Jurkat, Clone E6-1 (cell line): ENCODE results near the gene LRRC74B.
"Not testable (repeated sequence)": the region's sequence is repeated elsewhere in the genome, so short reads cannot be mapped to it uniquely, and the experiment has no call there.

ENCODE experiments used
- DNase-seq: peaks from one replicate; pipeline ENCODE4 v3.0.0-alpha.2; 2011; ENCODE audit warnings: low read depth, low spot score
- H3K4me3 ChIP-seq: 2 replicates; pipeline ENCODE4 v1.5.1; 2011; ENCODE audit warnings: mild to moderate bottlenecking, low read length, control low read depth, moderate library complexity

Gene LRRC74B

DNA sequence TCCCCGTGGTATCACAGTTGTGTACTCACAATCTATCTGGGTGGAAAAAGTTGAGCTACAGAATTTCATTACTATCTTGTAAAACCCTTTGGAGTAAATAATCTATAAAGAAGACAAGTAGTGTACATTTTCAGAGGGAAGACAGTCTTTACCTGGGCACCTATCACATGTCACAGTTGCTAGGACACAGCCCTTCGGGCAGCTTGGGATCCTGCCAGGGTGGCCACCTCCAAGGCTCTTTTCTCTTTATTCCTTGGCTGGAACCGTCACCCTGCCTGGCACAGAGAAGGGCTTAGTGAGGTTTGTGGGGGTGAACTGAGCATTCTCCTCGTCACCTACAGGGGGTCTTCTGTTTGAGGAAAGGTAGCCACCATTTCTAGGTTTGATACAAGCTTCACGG, 23.6 kb downstream of the LRRC74B start:
- DNase-seq, result no peak

DNA sequence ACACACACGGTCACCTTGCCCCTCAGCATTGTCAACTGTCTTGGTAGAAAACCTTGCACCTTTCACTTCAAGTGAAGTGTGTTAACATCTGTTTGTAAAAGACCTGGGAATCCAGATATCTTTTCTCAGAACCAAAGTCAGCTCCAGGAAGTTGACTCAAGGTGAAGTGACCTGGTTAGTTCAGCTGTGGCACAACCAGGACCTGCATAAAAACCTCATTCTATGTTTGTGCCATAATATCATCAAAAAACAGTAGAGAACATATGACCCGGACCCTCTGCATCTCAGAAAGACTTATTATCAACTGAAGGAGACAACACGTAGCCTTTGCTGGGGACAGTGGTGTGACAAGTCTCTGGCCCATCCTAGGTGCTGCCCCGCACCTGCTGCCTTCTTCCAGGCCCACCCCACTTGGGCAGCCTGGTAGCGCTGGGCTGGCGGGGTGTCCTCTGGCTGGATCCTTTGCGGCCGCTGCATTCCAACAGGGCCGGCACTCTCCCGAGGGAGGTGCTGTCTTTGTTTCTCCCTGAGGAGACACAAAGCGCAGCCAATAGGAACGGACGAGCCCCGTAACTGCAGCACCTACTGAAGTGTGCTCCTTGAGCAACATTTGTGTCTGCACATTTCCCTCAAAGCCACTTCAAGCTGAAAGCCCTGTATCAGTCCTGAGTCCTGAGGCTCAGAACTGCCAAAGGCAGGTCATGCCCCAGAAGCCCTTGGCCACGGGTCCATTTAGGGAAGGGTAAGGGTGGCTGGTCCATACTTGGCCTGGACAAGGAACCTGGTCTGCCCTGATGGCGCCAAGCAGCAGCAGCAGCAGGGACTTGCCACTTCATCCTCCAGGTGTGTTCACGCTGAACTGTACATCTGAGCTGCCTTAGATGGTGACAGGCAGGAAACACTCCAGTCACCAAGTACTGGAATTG, 25.2 kb downstream of the LRRC74B start:
- H3K4me3 ChIP-seq, result no peak overlapping the region
- no peak for DNase-seq

More for the DNA sequence above, 23.6 kb downstream of the LRRC74B start:
- H3K4me3 ChIP-seq, result no peak overlapping the region

DNA sequence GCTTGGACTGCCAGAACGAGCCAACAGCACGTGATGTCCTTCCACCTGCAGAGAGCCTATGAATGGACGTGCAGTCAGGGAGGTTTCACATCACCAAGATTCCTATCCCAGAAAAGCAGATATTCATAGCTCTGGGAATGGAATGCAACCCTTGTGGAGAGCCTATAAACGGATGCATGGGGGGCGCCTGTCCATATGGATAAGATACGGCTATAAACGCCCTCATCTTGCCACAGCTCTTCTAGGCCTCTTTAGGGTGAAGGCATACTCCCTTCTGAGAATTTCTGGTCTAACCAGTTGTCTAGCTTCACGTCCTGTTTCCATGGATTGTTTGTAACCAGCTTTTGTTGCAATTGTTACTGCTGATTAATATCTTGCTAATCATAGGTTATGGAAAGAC, 26.1 kb downstream of the LRRC74B start:
- not testable (repeated sequence) for DNase-seq, H3K4me3 ChIP-seq

DNA sequence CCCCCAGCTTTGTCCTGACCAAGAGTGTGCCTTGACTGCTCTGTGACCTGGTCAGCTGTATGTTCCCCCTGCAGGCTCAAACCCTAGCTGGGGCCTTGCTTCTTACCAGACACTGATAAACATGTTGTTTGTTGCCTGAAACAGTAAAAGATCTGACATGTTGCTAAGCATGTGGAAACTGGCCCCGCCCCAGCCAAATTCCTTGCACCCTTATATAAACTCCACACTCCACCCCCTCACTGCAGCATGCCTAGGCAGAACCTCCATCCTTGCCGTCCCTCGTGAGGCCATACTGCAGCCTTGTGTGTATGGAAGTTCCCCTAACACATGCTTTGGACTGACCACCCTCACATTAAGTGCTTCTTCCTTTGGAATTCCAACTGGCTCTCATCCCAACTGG, 27.3 kb downstream of the LRRC74B start:
- DNase-seq, result no peak
- no peak overlapping the region for H3K4me3 ChIP-seq

DNA sequence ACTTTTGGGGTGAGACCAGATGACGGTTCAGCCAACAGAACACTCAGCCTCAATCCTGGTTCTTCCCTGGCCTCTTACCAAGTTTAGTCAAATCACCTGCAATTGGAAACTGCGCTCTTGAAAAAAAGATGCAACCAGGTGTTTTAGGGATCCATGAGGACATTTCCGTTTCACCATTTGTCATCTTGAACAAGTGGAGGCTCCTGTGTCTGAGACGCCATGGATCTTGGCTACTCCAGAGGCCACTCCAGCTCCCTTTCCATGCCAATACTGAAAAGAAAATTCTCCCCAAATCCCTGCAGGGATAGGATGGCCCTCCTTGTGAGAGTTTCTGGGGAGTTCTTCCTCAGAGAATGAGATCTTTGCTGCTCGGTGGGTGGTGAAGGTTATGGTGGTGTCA, 27.7 kb downstream of the LRRC74B start:
- H3K4me3 ChIP-seq, result no peak overlapping the region
- no peak for DNase-seq

DNA sequence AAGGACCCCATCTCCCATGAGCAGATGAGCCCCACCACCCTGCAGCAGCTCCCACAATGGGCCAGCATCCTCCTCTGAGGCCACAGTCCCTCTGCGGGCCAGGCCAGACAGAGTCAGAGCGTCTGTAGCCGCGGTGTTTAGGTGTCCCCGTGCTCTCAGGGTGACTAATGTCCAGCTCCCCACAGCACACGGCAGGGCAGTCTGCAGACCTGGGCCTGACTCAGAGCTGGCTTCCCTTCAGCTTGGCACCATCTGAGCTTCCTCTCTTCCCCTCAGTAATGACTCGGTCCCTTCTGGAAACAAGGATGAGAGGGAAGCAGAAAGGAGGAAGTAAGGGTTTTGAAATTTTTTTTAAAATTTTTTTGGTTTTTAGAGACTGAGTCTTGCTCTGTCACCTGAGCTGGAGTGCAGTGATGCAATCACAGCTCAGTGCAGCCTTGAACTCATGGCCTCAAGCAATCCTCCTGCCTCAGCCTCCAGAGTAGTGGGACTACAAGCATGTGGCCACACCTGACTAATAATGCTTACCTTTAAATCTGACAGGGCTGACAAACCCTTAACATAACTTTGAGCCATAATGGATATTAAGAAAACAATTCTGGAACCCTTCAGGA, 28.5 kb downstream of the LRRC74B start:
- DNase-seq, result no peak
- no peak overlapping the region for H3K4me3 ChIP-seq

DNA sequence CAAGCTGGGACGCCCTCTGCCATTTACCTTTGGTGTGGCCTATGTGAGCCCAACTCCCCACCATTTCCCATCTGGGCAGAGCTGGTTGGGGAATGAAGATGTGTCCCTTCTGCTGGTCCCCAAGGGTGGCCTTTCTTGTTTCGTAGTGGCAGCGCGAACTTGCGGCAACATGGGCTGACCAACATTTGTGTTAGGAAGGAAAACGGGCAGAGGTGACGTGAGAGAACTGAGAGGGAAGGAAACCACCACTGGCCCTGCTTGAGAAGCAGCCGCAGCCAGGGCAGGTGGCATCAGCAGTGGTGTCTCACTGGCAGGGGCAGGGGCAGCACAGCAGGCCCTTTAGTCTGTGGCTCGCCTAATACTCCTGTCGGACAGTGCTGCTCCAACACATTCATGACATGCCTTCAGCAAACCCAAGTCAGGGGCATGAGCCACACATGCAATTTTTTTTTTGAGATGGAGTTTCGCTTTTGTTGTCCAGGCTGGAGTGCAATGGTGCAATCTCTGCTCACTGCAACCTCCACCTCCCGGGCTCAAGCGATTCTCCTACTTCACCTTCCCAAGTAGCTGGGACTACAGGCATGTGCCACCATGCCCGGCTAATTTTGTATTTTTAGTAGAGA, 29.9 kb downstream of the LRRC74B start:
- no peak for DNase-seq

DNA sequence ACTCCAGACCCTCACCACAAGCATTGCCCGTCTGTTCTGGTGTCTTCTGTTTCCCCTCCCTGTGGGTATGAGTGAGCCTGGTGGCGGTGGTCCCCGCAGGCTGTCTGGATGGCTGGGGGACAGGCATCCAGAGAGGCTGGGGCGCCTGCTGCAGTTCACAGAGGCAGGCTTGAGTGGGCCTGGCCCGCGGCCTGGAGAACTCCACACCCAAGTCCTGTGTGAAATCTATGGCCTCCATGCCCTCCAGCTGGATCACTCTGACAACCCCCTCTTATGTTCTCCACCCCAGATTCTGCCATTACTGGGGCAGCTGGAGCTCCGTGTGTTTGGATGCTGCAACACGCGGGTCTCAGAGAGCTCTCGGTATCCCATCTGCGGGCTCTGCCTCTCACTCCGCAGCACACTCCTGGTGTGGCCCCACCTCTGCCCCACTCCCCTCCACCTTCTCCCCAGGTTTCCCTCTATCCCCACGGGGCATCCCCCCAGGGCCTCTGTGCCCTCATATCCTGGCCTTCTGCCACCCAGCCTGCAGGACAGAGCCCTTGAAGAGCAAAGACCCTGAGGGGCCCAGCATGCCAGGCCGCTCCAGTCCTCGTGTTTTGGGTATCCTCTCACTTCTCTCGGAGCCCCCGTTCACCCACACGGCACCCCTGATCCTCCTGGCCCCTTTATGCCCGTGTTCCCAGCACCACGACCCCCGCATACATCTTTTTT, 31.3 kb downstream of the LRRC74B start:
- DNase-seq, result no peak
- no peak overlapping the region for H3K4me3 ChIP-seq

More for the DNA sequence above, 29.9 kb downstream of the LRRC74B start:
- no peak overlapping the region for H3K4me3 ChIP-seq

DNA sequence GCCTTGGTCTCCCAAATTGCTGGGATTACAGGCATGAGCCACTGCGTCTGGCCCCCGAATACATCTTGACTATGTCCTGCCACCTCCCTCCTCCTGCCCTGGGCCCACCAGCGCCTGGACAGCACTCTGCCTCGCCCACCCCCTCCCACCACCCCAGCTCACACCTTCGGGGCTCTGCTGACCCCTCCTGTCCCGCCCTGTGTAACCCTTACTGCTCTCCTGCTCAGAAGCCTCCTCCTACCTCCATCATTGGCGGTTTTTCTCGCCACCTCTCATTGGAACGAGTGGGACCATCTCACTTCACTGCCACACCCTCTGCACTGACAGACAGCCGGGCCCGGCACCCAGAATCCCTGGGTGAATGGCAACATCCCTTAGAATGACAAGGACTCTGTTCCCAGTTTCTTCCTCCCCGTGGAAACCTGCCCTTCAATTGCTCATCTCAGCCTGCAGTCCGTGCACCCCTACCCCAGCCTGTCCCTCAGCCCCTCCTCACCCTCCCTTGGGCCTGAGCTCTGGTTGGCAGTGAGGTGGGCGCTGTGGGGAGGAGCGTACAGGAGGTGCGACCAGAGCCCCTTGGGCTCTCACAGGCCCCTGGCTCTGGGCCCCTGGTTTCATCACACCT, 32.2 kb downstream of the LRRC74B start:
- DNase-seq, result no peak
- H3K4me3 ChIP-seq, result no peak overlapping the region

DNA sequence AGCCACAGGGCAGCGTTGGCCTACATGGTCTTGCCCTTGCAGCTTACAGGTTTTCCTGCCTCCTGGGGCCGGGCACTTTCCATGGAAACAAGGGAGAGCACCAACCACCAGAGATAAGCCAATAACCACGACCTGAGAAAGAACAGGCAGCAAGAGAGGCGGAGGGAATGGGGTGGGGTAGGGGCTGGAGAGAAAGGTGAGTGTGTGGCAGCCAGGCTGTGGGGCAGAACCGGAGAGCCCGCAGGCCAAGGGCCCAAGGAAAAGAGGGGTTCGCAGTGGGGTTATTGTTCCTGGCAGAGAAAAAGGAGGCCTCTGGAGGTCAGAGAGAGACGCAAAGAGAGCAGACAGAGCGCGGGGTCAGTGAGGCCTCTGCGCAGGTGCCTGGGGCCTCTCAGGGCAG, 33.2 kb downstream of the LRRC74B start:
- H3K4me3 ChIP-seq, result no peak overlapping the region
- DNase-seq, result no peak

DNA sequence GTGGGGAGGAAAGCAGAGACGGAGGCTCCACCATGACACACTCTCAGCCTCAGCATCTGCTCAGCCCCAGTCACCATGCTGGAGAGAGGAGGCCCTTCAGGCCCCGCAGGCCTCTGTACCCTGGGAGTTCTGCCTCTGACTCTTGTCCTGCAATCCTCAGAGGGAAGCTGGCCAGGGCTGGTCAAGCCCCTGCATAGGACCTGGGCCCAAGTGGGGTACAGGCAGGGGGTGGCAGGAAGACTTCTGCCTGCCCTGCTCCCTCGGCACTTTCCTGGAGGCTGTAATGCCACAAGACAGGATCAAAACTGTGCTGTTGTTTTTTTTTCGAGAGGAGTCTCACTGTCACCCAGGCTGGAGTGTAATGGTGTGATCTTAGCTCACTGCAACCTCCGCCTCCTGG, 33.7 kb downstream of the LRRC74B start:
- H3K4me3 ChIP-seq, result no peak overlapping the region
- DNase-seq, result no peak

DNA sequence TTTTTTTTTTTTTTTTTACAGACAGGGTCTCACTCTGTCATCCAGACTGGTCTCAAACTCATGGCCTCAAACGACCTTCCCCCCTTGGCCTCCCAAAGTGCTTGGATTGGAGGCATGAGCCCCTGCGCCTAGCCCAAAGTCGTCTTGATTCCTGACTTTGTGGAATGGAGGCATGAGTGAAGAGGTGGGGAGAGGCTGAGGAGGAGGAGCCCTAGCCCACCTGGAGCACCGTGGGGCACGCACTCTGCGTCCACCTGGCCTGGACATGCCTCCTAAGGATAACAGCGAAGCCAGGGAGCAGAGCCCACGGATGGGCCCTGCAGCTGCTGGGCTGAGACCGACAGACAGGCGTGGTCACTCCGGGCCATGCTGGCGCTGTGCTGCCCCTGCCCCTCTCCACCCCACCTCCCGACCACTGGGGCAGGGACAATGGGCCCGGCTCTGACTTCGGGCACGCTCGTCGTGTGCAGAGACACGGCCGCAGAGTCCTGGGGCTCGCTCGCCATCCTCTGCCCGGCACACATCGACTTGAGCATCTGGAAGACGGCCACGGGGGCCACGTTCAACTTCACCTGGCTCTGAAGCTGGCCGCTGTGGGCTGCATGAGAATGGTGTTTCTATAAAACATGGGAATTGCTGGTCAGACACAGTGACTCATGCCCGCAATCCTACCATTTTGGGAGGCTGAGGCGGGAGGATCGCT, 34.8 kb downstream of the LRRC74B start:
- H3K4me3 ChIP-seq, result no peak overlapping the region
- no peak for DNase-seq

DNA sequence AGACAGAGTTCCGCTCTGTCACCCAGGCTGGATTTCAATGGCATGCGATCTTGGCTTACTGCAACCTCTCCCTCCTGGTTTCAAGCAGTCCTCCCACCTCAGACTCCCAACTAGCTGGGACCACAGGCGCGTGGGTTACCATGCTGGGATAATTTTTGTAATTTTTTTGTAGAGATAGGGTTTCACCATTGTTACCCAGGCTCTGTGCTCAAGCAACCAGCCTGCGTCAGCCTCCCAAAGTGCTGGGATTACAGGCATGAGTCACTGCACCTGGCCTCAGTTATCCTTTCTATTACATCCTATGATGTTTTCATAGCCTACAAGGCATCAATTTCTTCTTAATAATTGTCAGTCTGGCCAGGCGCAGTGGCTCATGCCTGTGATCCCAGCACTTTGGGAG, 36.5 kb downstream of the LRRC74B start:
- no peak overlapping the region for H3K4me3 ChIP-seq
- no peak for DNase-seq

DNA sequence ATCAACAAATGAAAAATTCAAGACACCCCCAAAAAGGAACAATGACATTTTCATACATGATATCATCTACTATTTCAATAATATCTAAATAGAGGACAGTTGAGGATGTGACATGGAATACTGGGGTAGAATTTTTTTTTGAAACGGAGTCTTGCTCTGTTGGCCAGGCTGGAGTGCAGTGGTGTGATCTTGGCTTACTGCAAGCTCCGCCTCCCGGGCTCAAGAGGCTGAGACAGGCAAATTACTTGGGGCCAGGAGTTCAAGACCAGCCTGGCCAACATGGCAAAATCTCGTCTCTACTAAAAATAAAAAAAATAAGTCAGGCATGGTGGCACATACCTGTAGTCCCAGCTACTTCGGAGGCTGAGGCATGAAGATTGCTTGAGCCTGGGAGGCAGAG, 41.4 kb downstream of the LRRC74B start:
- no peak for DNase-seq
- H3K4me3 ChIP-seq, result no peak overlapping the region

DNA sequence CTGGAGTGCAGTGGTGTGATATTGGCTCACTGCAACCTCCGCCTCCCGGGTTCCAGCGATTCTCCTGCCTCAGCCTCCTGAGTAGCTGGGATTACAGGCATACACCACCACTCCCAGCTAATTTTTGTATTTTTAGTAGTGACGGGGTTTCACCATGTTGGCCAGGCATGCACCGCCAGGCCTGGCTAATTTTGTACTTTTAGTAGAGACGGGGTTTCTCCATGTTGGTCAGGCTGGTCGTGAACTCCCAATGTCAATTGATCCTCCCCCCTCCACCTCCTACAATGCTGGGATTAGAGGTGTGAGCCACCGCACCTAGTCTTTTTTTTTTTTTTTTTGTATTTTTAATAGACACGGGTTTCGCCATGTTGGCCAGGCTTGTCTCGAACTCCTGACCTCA, 42.2 kb downstream of the LRRC74B start:
- not testable (repeated sequence) for H3K4me3 ChIP-seq, DNase-seq

DNA sequence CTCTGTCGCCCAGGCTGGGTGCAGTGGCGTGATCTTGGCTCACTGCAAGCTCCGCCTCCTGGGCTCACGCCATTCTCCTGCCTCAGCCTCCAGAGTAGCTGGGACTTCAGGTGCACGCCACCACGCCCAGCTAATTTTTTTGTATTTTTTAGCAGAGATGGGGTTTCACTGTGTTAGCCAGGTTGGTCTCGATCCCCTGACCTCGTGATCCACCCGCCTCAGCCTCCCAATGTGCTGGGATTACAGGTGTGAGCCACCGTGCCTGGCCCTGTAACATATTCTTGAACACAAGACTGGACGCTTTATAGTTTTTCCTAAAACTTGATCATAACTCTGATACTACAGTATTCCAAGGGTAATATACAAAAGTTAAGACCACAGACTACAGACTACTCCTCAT, 45.5 kb downstream of the LRRC74B start:
- not testable (repeated sequence) for H3K4me3 ChIP-seq, DNase-seq

DNA sequence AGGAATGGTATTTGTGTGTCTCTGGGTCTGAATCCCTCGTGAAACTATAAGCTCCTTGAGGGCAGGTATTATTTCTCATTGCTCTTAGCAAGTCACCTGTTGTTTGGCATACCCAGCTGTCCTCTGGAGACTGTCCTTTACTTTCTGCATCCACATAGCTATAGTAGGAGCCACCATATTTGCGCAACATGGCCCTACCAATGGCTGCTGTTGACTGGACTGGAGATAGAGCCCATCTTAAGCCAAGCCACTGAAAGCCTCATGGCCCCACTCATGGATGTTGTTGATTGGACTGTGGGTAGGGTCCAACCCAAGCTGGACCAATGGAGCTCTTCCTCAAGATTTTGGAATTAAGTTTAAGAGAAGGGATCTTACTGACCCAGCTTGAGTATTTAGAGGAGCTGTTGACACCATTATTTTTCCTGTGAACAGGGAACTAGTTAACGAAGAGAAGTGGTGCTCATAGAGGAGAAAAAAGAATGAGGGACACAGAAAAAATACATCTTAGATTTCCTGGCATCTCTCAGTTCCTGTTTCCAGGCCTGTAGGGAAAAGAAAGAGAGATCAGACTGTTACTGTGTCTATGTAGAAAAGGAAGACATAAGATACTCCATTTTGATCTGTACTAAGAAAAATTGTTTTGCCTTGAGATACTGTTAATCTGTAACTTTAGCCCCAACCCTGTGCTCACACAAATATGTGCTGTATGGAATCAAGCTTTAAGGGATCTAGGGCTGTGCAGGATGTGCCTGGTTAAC, 47.2 kb downstream of the LRRC74B start:
- DNase-seq, result no peak
- H3K4me3 ChIP-seq, result no peak overlapping the region

DNA sequence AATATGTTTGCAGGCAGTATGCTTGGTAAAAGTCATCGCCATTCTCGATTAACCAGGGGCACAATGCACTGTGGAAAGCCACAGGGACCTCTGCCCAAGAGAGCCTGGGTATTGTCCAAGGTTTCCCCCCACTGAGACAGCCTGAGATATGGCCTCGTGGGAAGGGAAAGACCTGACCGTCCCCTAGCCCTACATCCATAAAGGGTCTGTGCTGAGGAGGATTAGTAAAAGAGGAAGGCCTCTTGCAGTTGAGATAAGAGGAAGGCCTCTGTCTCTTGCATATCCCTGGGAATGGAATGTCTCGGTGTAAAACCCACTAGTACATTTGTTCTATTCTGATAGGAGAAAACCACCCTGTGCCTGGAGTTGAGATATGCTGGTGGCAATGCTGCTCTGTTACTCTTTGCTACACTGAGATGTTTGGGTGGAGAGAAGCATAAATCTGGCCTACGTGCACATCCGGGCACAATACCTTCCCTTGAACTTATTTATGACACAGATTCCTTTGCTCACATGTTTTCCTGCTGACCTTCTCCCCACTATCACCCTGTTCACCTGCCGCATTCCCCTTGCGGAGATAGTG, 47.9 kb downstream of the LRRC74B start:
- not testable (repeated sequence) for DNase-seq, H3K4me3 ChIP-seq
